ENCODE measurements around the gene CBFB. TPM values are rescaled to one million over a fixed set of nuclear protein-coding genes. Genes with fewer than 3 reads are reported as not detected.
A peak's percentile ranks its signal among the peaks of the same experiment; 100 is the strongest.

CBFB gene
- total RNA-seq, 4 donors from 2014 or later: 19.7 to 106 (median 33.1) TPM

GRCh38 chr16:67112591-67113399, 83.8 kb downstream of the CBFB start:
- TF ChIP-seq, protein P1, sequence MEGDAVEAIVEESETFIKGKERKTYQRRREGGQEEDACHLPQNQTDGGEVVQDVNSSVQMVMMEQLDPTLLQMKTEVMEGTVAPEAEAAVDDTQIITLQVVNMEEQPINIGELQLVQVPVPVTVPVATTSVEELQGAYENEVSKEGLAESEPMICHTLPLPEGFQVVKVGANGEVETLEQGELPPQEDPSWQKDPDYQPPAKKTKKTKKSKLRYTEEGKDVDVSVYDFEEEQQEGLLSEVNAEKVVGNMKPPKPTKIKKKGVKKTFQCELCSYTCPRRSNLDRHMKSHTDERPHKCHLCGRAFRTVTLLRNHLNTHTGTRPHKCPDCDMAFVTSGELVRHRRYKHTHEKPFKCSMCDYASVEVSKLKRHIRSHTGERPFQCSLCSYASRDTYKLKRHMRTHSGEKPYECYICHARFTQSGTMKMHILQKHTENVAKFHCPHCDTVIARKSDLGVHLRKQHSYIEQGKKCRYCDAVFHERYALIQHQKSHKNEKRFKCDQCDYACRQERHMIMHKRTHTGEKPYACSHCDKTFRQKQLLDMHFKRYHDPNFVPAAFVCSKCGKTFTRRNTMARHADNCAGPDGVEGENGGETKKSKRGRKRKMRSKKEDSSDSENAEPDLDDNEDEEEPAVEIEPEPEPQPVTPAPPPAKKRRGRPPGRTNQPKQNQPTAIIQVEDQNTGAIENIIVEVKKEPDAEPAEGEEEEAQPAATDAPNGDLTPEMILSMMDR (IDR thresholded peaks at IDR 0.05): peak in 1 of 5 experiments; percentile 11
- no peak for TF ChIP-seq EP300 (IDR thresholded peaks at IDR 0.05; ENCODE audit: low read depth)
- TF ChIP-seq POLR2AphosphoS5 (IDR thresholded peaks at IDR 0.05): no peak
- TF ChIP-seq POLR2A (IDR thresholded peaks at IDR 0.05): no peak
- intact Hi-C loops (cut with DNase I; ENCODE audit: low total_unique reads) (no loop called here), in situ Hi-C loops (cut with MboI; ENCODE audit: low pct_ligation_motif_present in 1 of 4, low pct_unique_long_range_greater_than_20kb in 1 of 4, low sequenced_read_pairs in 3 of 4) (no loop called here)
- no peak for DNase-seq
- no peaks in the 10 kb centered on the region for H3K27me3 ChIP-seq
- peaks cover 4 to 42% (median 17%) of the 10 kb centered on the region in 4 donors for H3K4me1 ChIP-seq
- no peaks in the 10 kb centered on the region for H3K9me3 ChIP-seq
- WGBS, 2 donors (ENCODE audit: low coverage in 1 of 2): 55 to 61% methylated on average over 4 of the region's 4 CpGs
- no peak overlapping the region for H3K4me3 ChIP-seq
- no peaks in the 10 kb centered on the region for H3K36me3 ChIP-seq
- peak overlapping the region in 1 of 4 donors; percentile 1 for H3K27ac ChIP-seq

- peaks cover 0 to 35% (median 11%) of the 10 kb centered on the region in 4 donors for H3K4me1 ChIP-seq
- WGBS, 2 donors (ENCODE audit: low coverage in 1 of 2): 67 to 76% methylated on average over 2 of the region's 2 CpGs
- no peak overlapping the region for H3K27ac ChIP-seq
- H3K36me3 ChIP-seq: no peaks in the 10 kb centered on the region
- DNase-seq: no peak
- no peaks in the 10 kb centered on the region for H3K27me3 ChIP-seq
- intact Hi-C loops (cut with DNase I; ENCODE audit: low total_unique reads): no loop called here
- TF ChIP-seq, protein P1 (IDR thresholded peaks at IDR 0.05): no peak
- no peak for TF ChIP-seq EP300 (IDR thresholded peaks at IDR 0.05; ENCODE audit: low read depth)
- H3K4me3 ChIP-seq: no peak overlapping the region
- in situ Hi-C loops (cut with MboI; ENCODE audit: low pct_ligation_motif_present in 1 of 4, low pct_unique_long_range_greater_than_20kb in 1 of 4, low sequenced_read_pairs in 3 of 4): no loop called here
- no peaks in the 10 kb centered on the region for H3K9me3 ChIP-seq
Observed at GRCh38 chr16:67114793-67115192, 85.8 kb downstream of the CBFB start.

- H3K9me3 ChIP-seq: no peaks in the 10 kb centered on the region
- H3K27me3 ChIP-seq: no peaks in the 10 kb centered on the region
- H3K4me3 ChIP-seq: no peak overlapping the region
- peaks cover 0 to 7% (median under 1%) of the 10 kb centered on the region in 4 donors for H3K36me3 ChIP-seq
- in situ Hi-C loops (cut with MboI; ENCODE audit: low pct_ligation_motif_present in 1 of 4, low pct_unique_long_range_greater_than_20kb in 1 of 4, low sequenced_read_pairs in 3 of 4): no loop called here
- DNase-seq: no peak
- TF ChIP-seq POLR2AphosphoS5 (IDR thresholded peaks at IDR 0.05): no peak
- TF ChIP-seq, protein P1 (IDR thresholded peaks at IDR 0.05): no peak
- no peak for TF ChIP-seq EP300 (IDR thresholded peaks at IDR 0.05; ENCODE audit: low read depth)
- TF ChIP-seq POLR2A (IDR thresholded peaks at IDR 0.05): no peak
- WGBS, 2 donors (ENCODE audit: low coverage in 1 of 2): 79 to 80% methylated on average over 2 to 7 of the region's 7 CpGs
- intact Hi-C loops (cut with DNase I; ENCODE audit: low total_unique reads): no loop called here
- H3K4me1 ChIP-seq: peaks cover 0 to 31% (median 7%) of the 10 kb centered on the region in 4 donors
- no peak overlapping the region for H3K27ac ChIP-seq
Observed at GRCh38 chr16:67115639-67116038, 86.7 kb downstream of the CBFB start.

GRCh38 chr16:67116388-67117311, 87.7 kb downstream of the CBFB start:
- TF ChIP-seq POLR2AphosphoS5 (IDR thresholded peaks at IDR 0.05) (no peak), EP300 (IDR thresholded peaks at IDR 0.05; ENCODE audit: low read depth) (no peak), POLR2A (IDR thresholded peaks at IDR 0.05) (no peak)
- TF ChIP-seq, protein P1 (IDR thresholded peaks at IDR 0.05): no peak
- H3K4me1 ChIP-seq: peaks cover 0 to 20% (median 0%) of the 10 kb centered on the region in 4 donors
- H3K27me3 ChIP-seq: no peaks in the 10 kb centered on the region
- peaks cover 0 to 14% (median 6%) of the 10 kb centered on the region in 4 donors for H3K36me3 ChIP-seq
- no peaks in the 10 kb centered on the region for H3K9me3 ChIP-seq
- no peak for DNase-seq
- 72 to 88% methylated on average over 7 to 13 of the region's 13 CpGs for WGBS, 2 donors (ENCODE audit: low coverage in 1 of 2)
- intact Hi-C loops (cut with DNase I; ENCODE audit: low total_unique reads): no loop called here
- H3K27ac ChIP-seq: no peak overlapping the region
- no peak overlapping the region for H3K4me3 ChIP-seq
- in situ Hi-C loops (cut with MboI; ENCODE audit: low pct_ligation_motif_present in 1 of 4, low pct_unique_long_range_greater_than_20kb in 1 of 4, low sequenced_read_pairs in 3 of 4): no loop called here

Data from transverse colon (tissue), 4 donors.